ENCODE results near the gene FBXO33. TPM values are rescaled to one million over a fixed set of nuclear protein-coding genes. Genes with fewer than 3 reads are reported as not detected.

FBXO33 gene
- total RNA-seq, 1 donor from 2014 or later, result 12.7 TPM

- no peak for DNase-seq (ENCODE audit: low spot score)
Measured at GRCh38 chr14:39431416-39432178, 636 bp downstream of the FBXO33 start.

- no peak for DNase-seq (ENCODE audit: low spot score)
Measured at GRCh38 chr14:39430762-39431415, 1.3 kb downstream of the FBXO33 start.

GRCh38 chr14:39428118-39428517, 4.1 kb downstream of the FBXO33 start:
- no peak for DNase-seq (ENCODE audit: low spot score)

- no peak for DNase-seq (ENCODE audit: low spot score)
Measured at GRCh38 chr14:39426605-39427004, 5.6 kb downstream of the FBXO33 start.

DNA sequence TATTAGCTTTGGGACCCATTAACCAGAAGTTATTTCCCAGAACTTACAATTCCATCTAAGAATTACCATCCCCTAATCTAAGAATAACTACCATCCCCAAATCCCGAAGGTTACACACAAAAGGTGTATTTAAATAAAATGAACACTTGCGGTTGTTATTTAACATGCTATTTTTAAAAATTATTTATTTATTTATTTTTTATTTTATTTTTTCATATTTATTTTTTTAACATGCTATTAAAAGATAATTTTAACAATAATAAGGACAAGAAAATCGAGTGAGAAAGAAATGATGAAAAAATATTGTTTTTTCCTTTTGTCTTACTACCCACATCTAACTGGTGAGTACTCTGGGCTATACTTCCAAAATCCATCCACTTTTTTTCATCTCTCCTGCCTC, 6.3 kb downstream of the FBXO33 start:
- DNase-seq (ENCODE audit: low spot score), result no peak

DNA sequence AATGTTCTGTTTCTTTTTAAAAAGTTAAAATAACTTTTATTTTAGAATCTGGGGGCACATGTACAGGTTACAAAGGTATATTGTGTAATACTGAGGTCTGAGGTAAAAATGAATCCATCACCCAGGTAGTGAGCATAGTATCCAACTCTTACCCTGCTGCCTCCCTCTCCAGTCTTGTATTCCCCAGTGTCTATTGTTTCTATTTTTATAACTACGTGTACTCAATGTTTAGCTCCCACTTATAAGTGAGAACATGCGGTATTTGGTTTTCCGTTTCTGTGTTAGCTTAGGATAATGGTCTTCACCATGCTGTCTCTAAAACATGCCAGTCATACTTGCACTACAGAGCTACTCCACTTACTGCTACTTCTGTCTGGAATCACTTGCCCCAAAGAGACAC, 8.4 kb downstream of the FBXO33 start:
- DNase-seq (ENCODE audit: low spot score), result no peak

- no peak for DNase-seq (ENCODE audit: low spot score)
Measured at GRCh38 chr14:39422243-39422642, 10.0 kb downstream of the FBXO33 start.

- no peak for DNase-seq (ENCODE audit: low spot score)
Measured at GRCh38 chr14:39419272-39419671, 13.0 kb downstream of the FBXO33 start.

GRCh38 chr14:39417014-39417413, 15.2 kb downstream of the FBXO33 start:
- no peak for DNase-seq (ENCODE audit: low spot score)

- DNase-seq (ENCODE audit: low spot score), result no peak
Measured at GRCh38 chr14:39416072-39416471, 16.2 kb downstream of the FBXO33 start.

DNA sequence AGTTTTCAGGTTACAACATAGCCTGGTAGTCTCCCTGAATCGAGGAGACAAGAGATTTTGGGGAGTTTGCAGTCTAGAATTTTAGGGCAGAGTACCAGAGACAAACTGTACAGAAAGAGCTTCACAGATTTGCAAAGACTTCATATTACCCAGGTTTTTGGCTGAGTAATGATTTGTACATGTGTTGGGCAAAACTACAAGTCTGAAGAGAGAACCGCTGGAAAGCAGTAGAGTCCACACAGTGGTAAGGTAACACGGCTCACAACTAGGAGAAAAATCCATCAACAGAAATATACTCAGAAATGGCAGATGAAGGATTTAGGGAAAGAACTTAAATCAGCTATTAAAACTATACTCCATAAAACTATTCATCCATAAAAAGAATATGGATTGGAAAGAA, 25.7 kb downstream of the FBXO33 start:
- no peak for DNase-seq (ENCODE audit: low spot score)

- DNase-seq (ENCODE audit: low spot score), result no peak
Measured at GRCh38 chr14:39398382-39398781, 33.9 kb downstream of the FBXO33 start.

DNA sequence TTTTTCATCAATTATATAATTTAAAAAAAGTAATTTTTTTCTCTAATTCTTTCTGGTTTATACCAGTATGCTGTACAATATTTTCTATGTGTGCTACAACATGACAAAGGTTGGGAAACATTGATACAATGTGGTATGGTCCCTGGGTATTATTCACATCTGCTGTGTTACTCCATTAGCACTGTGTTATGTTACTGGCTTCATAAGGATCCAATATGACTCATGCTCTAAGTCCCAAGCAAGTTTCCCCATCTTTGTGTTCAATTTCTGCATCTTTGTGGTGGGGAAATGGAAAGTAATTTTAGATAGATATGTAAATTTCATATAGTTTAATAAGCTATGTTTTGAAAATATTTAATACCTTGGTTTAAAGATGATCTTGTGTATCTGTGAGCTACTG, 35.8 kb downstream of the FBXO33 start:
- DNase-seq (ENCODE audit: low spot score), result no peak

DNA sequence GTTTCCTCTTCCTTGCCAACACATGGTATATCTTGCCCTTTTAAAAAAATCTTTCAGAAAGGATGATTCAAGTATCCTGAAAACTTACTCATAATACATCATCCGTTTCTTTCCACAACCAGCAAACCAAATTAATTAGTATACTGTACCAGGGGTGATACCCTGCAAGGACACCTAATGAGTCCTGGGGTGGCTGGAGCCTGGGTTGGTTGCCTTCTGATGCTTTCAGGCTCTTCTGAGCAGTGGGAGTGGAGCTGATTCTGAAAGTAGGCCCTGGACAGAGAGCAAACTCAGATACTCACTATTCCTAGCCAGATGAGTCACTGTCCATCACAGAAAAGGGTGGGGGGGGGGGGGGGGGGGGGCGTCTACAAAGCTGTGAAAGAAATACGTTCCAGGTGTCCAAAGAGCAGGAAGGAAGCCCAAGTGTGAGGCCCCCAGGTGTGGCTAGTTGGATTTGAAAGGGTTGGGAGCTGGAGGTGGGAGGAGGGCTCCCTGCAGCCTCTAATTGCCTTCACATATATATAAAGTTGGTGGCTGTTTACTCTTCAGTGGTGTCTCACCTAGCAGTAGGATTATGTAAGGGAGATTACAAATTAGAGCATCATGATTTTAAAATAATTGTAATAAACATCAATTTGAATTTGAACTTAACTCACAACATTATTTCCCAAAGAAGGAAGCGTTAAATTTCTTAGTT, 36.5 kb downstream of the FBXO33 start:
- no peak for DNase-seq (ENCODE audit: low spot score)

- no peak for DNase-seq (ENCODE audit: low spot score)
Measured at GRCh38 chr14:39393289-39393688, 38.9 kb downstream of the FBXO33 start.

DNA sequence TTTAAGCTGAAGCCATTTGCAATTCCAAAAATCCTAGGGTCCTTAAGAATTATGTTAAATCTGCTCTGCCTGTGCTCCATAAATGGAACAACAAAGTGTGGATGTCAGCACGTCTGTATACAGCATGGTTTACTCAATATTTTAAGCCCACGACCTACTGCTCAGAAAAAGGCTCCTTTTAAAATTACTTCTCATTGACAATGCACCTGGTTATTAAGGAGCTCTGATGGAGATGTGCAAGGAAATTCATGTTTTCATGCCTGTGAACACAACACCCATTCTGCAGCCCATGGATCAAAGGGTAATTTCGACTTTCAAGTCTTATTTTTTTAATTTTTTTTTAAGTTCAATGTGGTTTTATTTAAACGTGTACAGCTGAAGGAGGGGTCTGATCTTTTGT, 48.1 kb downstream of the FBXO33 start:
- DNase-seq (ENCODE audit: low spot score), result no peak

- DNase-seq (ENCODE audit: low spot score), result no peak
Measured at GRCh38 chr14:39383741-39384140, 48.5 kb downstream of the FBXO33 start.

GRCh38 chr14:39383026-39383660, 49.1 kb downstream of the FBXO33 start:
- DNase-seq (ENCODE audit: low spot score), result no peak

DNA sequence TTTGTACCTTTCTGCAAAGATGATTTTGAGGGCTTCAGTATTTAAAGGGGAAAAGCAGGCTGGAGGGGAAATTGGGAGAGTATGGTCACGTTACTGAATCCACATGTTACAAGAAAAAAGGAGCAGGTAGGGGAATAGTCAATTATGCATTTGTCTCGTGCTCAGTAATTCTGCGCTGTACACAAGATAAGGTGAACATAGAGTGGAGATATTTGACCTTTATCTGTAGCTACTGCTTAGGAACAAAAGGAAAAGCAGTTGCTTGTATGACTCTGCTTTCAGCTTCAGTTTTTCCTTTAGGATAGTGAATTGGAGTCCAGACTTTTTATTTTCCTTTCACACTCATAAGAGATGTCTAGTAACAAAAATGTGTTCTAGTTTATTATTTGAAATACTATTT, 49.8 kb downstream of the FBXO33 start:
- no peak for DNase-seq (ENCODE audit: low spot score)

- DNase-seq (ENCODE audit: low spot score), result no peak
Measured at GRCh38 chr14:39381366-39381765, 50.9 kb downstream of the FBXO33 start.

- no peak for DNase-seq (ENCODE audit: low spot score)
Measured at GRCh38 chr14:39376667-39377403, 55.4 kb downstream of the FBXO33 start.

All from mesenteric fat pad (tissue), 1 donor.